Myocyte (in vitro differentiated cells): ENCODE results near the gene PTHLH. TPM values are rescaled to one million over a fixed set of nuclear protein-coding genes. Genes with fewer than 3 reads are reported as not detected.

Source experiments
- DNase-seq: peaks from one replicate; pipeline ENCODE4 v3.0.0-alpha.2; 2012; ENCODE audit warnings: low read depth
- total RNA-seq: library from RNA; depleted of rRNA; stranded (reverse); fragments of >200 nt; gene quantifications from 2 replicates; pipeline ENCODE4 v1.2.3, GENCODE V29; 2014

The PTHLH gene
- total RNA-seq, 1 donor from 2014 or later = 1.3 TPM

- DNase-seq = peak; percentile 57
Observed at GRCh38 chr12:27975222-27976136, 2.9 kb upstream of the PTHLH start.

GRCh38 chr12:27974735-27975221 is 2.2 kb upstream of the PTHLH start:
- DNase-seq = no peak

- DNase-seq = no peak
Observed at GRCh38 chr12:27973487-27973890, 956 bp upstream of the PTHLH start.

- no peak for DNase-seq
Observed at GRCh38 chr12:27971606-27972005, 927 bp downstream of the PTHLH start.

GRCh38 chr12:27971121-27971489 is 1.4 kb downstream of the PTHLH start:
- DNase-seq = no peak

- DNase-seq = peak; percentile 22
Observed at GRCh38 chr12:27970401-27971120, 2.0 kb downstream of the PTHLH start.

- peak; percentile 59 for DNase-seq
Observed at GRCh38 chr12:27969624-27970400, 2.7 kb downstream of the PTHLH start.

GRCh38 chr12:27968972-27969623 is 3.4 kb downstream of the PTHLH start:
- no peak for DNase-seq

- peak; percentile 73 for DNase-seq
Observed at GRCh38 chr12:27967551-27968054, 4.9 kb downstream of the PTHLH start.

- peak; percentile 82 for DNase-seq
Observed at GRCh38 chr12:27966870-27967269, 5.7 kb downstream of the PTHLH start.

GRCh38 chr12:27965966-27966365 is 6.6 kb downstream of the PTHLH start:
- DNase-seq = peak; percentile 65

- peak; percentile 49 for DNase-seq
Observed at GRCh38 chr12:27965411-27965810, 7.1 kb downstream of the PTHLH start.

- DNase-seq = no peak
Observed at GRCh38 chr12:27964123-27964522, 8.4 kb downstream of the PTHLH start.

GRCh38 chr12:27960821-27961220 is 11.7 kb downstream of the PTHLH start:
- DNase-seq = no peak

- no peak for DNase-seq
Observed at GRCh38 chr12:27958675-27959074, 13.9 kb downstream of the PTHLH start.

- DNase-seq = no peak
Observed at GRCh38 chr12:27957366-27957765, 15.2 kb downstream of the PTHLH start.

- DNase-seq = no peak
Observed at GRCh38 chr12:27953817-27954216, 18.7 kb downstream of the PTHLH start.

- DNase-seq = no peak
Observed at GRCh38 chr12:27953348-27953747, 19.2 kb downstream of the PTHLH start.

GRCh38 chr12:27952510-27952909 is 20.0 kb downstream of the PTHLH start:
- DNase-seq = no peak

- no peak for DNase-seq
Observed at GRCh38 chr12:27951898-27952297, 20.6 kb downstream of the PTHLH start.

- peak; percentile 17 for DNase-seq
Observed at GRCh38 chr12:27946421-27946820, 26.1 kb downstream of the PTHLH start.
